OCI-M2 (cell line): ENCODE data around the gene N4BP2L1.

Source experiments
- DNase-seq: peaks from one replicate; lab custom pipeline; 2025; ENCODE audit not compliant: unreplicated experiment; lab: John Stamatoyannopoulos, UW

The N4BP2L1 gene

DNA sequence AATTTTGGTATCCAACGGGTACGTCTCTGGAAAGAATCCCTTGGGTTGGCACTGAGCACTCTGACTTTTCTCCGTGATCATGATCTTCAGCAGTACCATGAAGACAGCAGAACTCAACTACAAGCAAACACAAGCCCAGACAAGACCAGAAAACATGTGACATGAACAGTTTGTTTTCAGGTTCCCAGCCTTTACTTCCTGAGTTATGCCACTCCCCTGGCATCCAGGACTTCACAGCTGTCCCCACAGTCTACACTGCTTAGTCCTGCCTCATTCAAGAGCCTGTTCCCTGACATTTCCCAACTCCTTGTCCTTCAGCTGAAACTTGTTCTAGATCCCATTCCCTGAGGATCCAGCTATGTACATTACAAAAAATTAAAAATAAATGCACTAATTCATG is 4.9 kb upstream of the N4BP2L1 start:
- no peak for DNase-seq

- DNase-seq = no peak
Observed at GRCh38 chr13:32431361-32431760, 3.4 kb upstream of the N4BP2L1 start.

DNA sequence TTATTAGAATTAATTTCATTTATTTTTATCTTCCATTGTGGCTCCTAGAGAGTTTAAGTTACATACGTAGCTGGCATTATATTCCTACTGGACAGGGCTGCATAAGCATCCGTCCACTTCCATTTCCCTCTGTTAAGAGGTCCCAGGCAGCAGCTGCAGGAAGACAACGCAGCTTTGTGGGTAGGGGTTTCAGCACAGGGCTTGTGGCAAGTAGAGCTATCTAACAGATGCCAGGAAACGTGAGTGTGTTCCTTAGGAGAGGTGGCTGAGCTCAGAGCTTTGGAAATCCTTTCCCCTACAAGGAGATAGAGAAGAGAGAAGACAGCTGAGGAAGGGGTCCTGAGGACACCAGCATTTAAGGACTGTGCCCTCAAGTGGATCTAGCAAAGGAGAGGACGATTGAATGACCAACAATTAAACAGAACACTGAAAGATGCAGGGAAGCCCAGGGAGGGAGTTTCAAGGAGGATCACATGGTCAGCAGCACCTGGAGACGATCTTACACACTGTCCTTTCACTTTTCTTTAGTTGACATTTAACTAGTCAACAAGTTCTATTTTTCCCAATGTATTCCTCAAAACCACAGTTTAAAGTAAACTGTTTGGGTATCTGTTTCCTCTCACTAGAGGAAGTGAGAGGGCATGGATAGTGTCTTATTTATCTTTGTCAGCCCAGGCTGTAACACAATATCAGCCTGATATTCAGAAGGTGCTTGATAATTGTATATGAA is 2.3 kb upstream of the N4BP2L1 start:
- DNase-seq = no peak

GRCh38 chr13:32429433-32429909 is 1.5 kb upstream of the N4BP2L1 start:
- no peak for DNase-seq

DNA sequence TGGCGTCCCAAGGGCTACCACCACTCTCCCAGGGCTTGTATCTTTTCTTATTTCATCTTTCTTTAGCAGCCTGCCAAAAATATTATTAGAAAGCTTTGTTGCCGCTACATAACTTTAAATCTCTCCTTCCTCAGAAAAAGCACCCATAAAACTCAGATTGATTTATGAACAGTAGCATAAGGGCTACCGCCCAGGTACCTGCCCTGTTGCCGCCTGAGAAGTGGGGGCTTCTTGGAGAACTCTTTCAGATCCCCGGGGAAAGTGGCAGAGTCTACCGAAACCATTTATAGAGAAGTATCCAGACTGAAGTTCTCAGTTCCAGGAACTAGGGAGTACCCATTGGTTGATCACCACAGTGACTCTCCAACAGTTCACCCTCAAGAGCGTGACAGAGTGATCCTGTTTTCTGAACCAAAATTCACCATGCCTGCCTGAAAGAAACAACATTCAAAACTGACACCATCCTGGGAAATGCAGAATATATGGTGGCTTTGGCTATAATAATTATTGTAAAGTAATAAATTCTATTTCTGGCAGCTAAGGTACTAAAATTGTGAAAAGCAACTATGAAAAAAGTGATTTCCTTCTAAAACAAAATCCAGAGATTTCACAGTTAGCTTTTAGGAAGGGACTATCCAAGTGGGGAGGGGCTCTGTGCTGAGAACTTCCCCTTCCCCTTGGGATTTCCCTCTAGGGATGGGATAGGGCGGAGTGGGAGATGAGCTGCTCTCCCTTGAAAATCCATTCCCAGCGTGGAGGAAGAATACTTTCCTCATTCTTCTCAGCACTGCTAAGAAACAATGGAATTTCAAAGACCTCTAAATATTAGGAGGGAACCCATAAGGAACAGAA is 877 bp upstream of the N4BP2L1 start:
- DNase-seq = no peak

- DNase-seq = no peak
Observed at GRCh38 chr13:32426990-32427851, 709 bp downstream of the N4BP2L1 start.

DNA sequence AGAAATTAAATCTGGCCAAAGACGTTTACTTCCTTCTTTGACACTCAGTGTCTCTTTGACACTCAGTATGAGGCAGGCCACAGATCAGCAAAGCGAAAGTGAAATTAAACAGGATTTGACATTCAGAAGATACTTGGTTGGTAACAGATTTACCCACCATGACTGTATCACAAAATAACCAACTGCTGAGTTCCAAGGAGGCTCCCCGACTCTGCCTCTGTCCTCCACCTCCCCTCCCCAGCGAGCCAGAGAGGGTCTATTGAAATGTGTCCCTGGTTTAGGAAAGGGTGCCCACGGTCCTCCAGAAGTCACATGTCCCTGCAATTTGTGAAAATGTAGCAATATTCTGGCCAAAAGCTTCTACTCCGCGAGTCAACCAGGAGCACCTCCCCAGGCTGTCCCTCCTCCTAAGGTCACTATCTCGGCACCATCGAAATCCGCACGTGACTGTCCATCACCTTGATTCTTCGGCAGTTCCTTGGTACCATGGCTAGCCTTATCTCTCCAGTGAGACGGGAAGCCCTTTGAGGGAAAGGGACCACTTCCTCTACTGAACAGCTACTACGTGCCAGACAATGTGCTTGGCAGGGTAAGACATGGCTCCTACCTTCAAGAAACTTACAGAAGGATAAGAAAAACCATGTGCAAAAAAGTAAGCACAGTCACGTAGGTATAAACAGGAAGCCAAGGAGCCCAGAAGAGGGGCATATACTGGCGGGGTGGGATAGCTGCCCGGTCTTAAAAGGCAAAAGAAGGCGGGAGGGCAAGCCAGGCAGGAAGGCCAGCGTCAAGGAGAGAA is 1.5 kb downstream of the N4BP2L1 start:
- no peak for DNase-seq

GRCh38 chr13:32425158-32425557 is 2.8 kb downstream of the N4BP2L1 start:
- no peak for DNase-seq

DNA sequence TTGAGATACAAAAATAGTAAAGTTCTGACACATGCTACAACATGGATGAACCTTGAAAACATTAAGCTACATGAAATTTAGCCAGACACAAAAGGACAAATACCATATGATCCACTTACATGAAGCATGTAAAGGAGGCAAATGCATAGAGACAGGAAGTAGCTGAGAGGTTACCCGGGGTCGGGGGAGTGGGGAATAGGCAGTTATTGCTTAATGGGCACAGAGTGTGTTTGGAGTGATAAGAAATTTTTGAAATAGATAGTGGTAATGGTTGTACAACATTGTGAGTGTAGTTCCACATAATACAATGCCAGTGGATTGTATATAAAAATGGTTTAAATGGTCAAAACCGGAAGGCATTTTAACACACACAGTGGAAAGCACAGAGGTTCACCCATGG is 4.3 kb downstream of the N4BP2L1 start:
- DNase-seq = no peak

- no peak for DNase-seq
Observed at GRCh38 chr13:32419862-32420261, 8.1 kb downstream of the N4BP2L1 start.

- DNase-seq = no peak
Observed at GRCh38 chr13:32417995-32418394, 9.9 kb downstream of the N4BP2L1 start.

- no peak for DNase-seq
Observed at GRCh38 chr13:32415019-32415418, 12.9 kb downstream of the N4BP2L1 start.

GRCh38 chr13:32414580-32414979 is 13.3 kb downstream of the N4BP2L1 start:
- DNase-seq = no peak

DNA sequence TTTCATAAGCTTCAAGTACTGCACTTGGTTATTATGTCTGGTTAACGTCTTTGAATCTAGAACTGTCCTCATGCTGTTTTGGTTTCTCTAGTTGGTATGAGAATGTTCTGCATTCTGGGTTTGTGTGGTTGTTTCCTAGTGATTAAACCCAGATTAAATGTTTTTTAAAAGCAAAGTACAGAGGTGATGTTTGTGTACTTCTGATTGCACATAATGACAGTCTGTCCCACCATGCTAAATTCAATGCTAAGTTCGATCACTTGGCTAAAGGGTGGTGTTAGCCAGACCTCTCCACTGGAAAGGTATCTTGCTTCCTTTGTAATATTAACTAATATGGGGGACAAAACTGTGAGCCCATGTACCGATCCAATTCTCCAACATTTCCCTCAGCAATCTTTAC is 14.6 kb downstream of the N4BP2L1 start:
- DNase-seq = no peak

- no peak for DNase-seq
Observed at GRCh38 chr13:32409561-32410421, 18.1 kb downstream of the N4BP2L1 start.

- DNase-seq = no peak
Observed at GRCh38 chr13:32409001-32409313, 19.0 kb downstream of the N4BP2L1 start.

GRCh38 chr13:32408296-32409000 is 19.5 kb downstream of the N4BP2L1 start:
- no peak for DNase-seq

DNA sequence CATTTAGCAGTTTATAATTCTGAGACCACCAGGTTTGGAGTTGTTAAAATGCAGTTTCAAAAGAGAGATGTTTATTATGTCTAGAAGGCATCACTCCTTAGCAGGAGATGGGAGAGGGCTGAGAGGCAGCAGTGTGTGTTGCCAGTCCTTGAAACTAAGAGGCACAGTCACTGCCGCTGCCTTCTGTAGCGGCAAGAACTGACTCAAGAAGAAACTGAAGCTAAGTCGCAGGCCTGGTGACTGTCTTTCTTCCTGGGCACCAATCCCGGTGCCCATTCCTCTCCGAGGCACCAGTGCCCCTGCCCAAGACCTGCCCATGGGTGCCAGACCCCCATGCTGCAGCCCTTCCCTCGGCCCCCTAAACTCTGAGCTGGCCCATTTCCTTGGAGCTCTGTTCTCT is 20.1 kb downstream of the N4BP2L1 start:
- DNase-seq = no peak

DNA sequence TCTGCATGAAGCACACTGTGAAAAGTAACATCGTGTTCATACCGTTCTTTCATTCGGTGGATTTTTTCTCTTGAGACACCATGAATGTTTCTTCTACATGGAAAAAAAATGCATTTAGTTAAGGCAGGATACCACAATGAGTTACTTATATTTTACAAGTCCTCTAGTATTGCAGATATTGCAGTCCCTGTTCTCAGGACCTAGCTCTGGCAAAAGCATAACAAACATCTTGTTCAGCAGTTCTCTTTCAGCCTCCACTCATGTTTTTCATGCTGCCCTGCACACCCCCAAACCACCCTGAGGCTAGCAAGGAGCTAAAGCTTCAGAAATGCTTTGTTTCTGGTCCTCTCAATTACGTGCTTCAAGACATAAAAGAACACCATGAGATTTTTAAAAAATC is 24.8 kb downstream of the N4BP2L1 start:
- no peak for DNase-seq
